Epithelial cell of esophagus (primary cell): ENCODE results near the gene ZNF268.
"Not testable (repeated sequence)": the region's sequence is repeated elsewhere in the genome, so short reads cannot be mapped to it uniquely, and the experiment has no call there.

Source experiments
- DNase-seq: peaks from one replicate; pipeline ENCODE4 v3.0.0; 2010; ENCODE audit warnings: low read depth
- H3K4me3 ChIP-seq: 2 replicates; pipeline ENCODE4 v1.5.1; 2011; ENCODE audit warnings: mild to moderate bottlenecking, low read length, control low read depth
- CTCF ChIP-seq: IDR thresholded peaks from 2 replicates; pipeline ENCODE4 v1.5.1; 2011; ENCODE audit warnings: low read depth, mild to moderate bottlenecking, low read length, control low read depth, inconsistent platforms; ENCODE audit not compliant: insufficient read depth; ENCODE audit errors: missing control alignments

The ZNF268 gene

GRCh38 chr12:133235401-133236112 lies 54.3 kb downstream of the ZNF268 start, which contains the start of gene ANHX:
Gene ANHX, minus strand, starts transcription at chr12:133235877. Its CDS starts 1,521 bp downstream, at chr12:133234356.
- no peak within 1 kb of the TSS for H3K4me3 ChIP-seq
- no peak for TF ChIP-seq CTCF
- no peak for DNase-seq

DNA sequence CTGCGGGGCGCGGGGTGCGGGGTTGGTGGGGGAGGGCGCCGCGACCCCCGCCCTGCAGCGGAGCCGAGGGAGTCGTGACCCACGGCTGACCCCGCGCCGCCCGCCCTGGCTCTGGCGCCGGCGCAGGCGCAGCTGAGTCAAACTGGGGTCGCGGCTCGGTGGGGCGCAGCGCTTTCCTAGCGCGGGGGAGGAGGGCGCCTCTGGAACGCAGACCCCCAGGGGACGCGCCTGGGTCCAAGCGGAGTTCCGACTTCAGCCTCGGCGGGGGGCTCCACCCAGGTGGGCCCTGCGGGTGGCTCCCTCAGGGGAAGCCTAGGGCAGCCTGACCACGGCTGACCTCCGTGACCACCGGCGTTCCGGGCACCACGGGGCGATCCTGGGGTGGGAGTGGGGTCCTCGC lies 54.8 kb downstream of the ZNF268 start:
- no peak for DNase-seq
- TF ChIP-seq CTCF: no peak
- no peak overlapping the region for H3K4me3 ChIP-seq

DNA sequence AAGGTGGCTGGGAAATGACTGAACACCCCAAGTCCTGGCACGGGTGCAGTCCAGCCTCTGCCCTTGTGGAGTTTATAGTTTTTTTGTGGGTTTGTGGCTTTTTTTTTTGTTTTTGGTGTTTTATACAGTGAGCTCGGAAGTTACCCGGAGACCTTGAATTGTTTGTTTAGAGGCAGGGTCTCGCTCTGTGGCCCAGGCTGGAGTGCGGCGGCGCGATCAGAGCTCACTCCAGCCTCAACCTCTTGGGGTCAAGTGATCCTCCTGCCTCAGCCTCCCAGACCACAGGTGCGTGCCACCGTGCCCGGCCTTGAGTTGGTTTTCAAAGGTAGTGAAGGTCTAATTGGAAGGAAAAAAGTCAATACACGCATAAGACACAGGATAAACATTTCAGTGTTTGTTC lies 55.3 kb downstream of the ZNF268 start:
- no peak for DNase-seq
- TF ChIP-seq CTCF: no peak
- H3K4me3 ChIP-seq: no peak overlapping the region

GRCh38 chr12:133251732-133252131 lies 70.4 kb downstream of the ZNF268 start:
- no peak for DNase-seq
- no peak for TF ChIP-seq CTCF
- no peak overlapping the region for H3K4me3 ChIP-seq

DNA sequence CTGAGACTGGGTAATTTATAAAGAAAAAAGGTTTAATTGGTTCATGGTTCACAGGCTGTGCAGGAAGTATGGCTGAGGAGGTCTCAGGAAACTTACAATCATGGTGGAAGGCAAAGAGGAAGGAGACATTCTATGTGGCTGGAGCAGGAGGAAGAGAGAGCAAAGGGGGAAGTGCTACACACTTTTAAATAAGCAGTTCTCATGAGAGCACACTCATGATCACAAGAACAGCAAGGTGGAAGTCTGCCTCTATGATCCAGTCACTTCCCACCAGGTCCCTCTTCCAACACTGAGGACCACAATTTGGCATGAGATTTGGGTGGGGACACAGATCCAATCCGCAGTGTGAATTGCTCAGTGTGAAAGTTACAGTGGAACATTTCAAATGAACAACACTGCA lies 74.5 kb downstream of the ZNF268 start:
- DNase-seq, H3K4me3 ChIP-seq: not testable (repeated sequence)

- no peak for TF ChIP-seq CTCF
- no peak overlapping the region for H3K4me3 ChIP-seq
- no peak for DNase-seq
These were observed 75.0 kb downstream of the ZNF268 start for GRCh38 chr12:133256321-133256720.

DNA sequence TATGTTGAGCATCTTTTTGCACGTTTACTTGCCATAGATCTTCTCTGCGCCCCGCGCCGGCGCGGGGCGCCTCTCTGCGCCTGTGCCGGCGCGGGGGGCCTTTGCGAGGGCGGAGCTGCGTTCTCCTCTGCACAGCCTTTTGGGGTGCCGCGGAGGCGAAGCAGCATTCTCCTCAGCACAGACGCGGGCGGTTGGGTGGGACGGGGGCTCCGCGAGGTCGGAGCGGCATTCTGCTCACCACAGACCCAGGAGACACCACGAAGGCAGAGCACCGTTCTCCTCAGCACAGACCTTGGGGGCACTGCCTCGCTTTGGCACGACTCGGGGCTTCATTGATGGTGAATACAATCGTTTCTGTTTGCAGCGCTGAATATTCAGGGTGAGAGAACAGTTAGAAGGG lies 82.9 kb downstream of the ZNF268 start:
- no peak for DNase-seq
- no peak for TF ChIP-seq CTCF
- H3K4me3 ChIP-seq: no peak overlapping the region
